Measurements from ENCODE around the gene DNAJB13.

DNA sequence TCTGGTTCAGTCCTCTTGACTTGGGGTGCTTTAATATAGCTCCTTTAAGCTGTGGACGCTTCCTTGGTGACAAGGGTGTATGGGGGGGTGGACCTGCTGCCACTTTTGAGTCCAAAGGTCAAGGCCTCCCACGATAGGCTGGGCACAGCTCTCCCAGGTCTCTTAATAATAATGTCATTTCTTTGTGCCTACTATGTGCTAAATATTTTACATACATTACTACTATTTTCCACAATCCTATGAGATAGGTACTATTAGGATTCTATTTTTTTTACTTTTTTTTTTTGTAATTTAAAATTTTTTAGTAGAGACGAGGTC lies 58.4 kb downstream of the DNAJB13 start:
- TF ChIP-seq, protein P1, sequence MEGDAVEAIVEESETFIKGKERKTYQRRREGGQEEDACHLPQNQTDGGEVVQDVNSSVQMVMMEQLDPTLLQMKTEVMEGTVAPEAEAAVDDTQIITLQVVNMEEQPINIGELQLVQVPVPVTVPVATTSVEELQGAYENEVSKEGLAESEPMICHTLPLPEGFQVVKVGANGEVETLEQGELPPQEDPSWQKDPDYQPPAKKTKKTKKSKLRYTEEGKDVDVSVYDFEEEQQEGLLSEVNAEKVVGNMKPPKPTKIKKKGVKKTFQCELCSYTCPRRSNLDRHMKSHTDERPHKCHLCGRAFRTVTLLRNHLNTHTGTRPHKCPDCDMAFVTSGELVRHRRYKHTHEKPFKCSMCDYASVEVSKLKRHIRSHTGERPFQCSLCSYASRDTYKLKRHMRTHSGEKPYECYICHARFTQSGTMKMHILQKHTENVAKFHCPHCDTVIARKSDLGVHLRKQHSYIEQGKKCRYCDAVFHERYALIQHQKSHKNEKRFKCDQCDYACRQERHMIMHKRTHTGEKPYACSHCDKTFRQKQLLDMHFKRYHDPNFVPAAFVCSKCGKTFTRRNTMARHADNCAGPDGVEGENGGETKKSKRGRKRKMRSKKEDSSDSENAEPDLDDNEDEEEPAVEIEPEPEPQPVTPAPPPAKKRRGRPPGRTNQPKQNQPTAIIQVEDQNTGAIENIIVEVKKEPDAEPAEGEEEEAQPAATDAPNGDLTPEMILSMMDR (IDR thresholded peaks at IDR 0.05; ENCODE audit: insufficient read depth, low read length), result no peak
- TF ChIP-seq POLR2AphosphoS5 (IDR thresholded peaks at IDR 0.05; ENCODE audit: low read depth) (no peak), GABPA (IDR thresholded peaks at IDR 0.05; ENCODE audit: low read depth) (no peak)

Measured in HL-60 (cell line).